Pulmonary artery endothelial cell (primary cell): ENCODE data around the gene FTSJ3. TPM values are rescaled to one million over a fixed set of nuclear protein-coding genes. Genes with fewer than 3 reads are reported as not detected.

Source experiments
- DNase-seq: peaks from one replicate; pipeline ENCODE4 v3.0.0-alpha.2; 2011; ENCODE audit warnings: low read depth, low spot score
- total RNA-seq: library from RNA; depleted of rRNA; stranded (reverse); fragments of >200 nt; gene quantifications from 2 replicates; pipeline ENCODE4 v1.2.3, GENCODE V29; 2014

FTSJ3 gene
- total RNA-seq, 1 donor from 2014 or later, result 64.3 TPM

- no peak for DNase-seq
These were observed 40.3 kb downstream of the FTSJ3 start for GRCh38 chr17:63786971-63787711.

- DNase-seq, result no peak
These were observed 41.3 kb downstream of the FTSJ3 start for GRCh38 chr17:63786117-63786516.

GRCh38 chr17:63785556-63785955 lies 41.9 kb downstream of the FTSJ3 start:
- DNase-seq, result no peak

GRCh38 chr17:63783522-63783921 lies 43.9 kb downstream of the FTSJ3 start:
- no peak for DNase-seq

GRCh38 chr17:63780928-63781327 lies 46.5 kb downstream of the FTSJ3 start:
- no peak for DNase-seq

GRCh38 chr17:63780507-63780906 lies 47.0 kb downstream of the FTSJ3 start:
- no peak for DNase-seq

GRCh38 chr17:63775420-63775819 lies 52.0 kb downstream of the FTSJ3 start:
- no peak for DNase-seq

GRCh38 chr17:63774969-63775265 lies 52.5 kb downstream of the FTSJ3 start:
- DNase-seq, result no peak

GRCh38 chr17:63774141-63774968 lies 53.1 kb downstream of the FTSJ3 start, which contains the start of gene DDX42:
Gene DDX42 (plus strand): TSS chr17:63774170. CDS start chr17:63787050, 12,880 bp downstream.
- DNase-seq, result no peak

- peak; percentile 96 for DNase-seq
These were observed 54.0 kb downstream of the FTSJ3 start, which contains the start of gene CCDC47 for GRCh38 chr17:63773272-63774140. Gene CCDC47 (minus strand): TSS chr17:63773597. CDS start chr17:63766175, 7,422 bp downstream.

GRCh38 chr17:63772801-63773271 lies 54.6 kb downstream of the FTSJ3 start:
- no peak for DNase-seq

Other genes with a start within 250 kb of the FTSJ3 start
- 24.3 and 27.2 TPM in 2 replicates for gene TACO1, start 226.8 kb downstream of the FTSJ3 start, total RNA-seq
- gene MAP3K3, start 205.2 kb downstream of the FTSJ3 start, total RNA-seq, result 104 and 125 TPM in 2 replicates
- 14.5 and 24.9 TPM in 2 replicates for gene LIMD2, start 127.5 kb downstream of the FTSJ3 start, total RNA-seq
- gene STRADA, start 85.9 kb downstream of the FTSJ3 start, total RNA-seq, result 19.7 and 22.1 TPM in 2 replicates
- gene CCDC47, start 54.1 kb downstream of the FTSJ3 start, total RNA-seq, result 92.4 and 113 TPM in 2 replicates
- gene DDX42, start 53.5 kb downstream of the FTSJ3 start, total RNA-seq, result 67.0 and 83.1 TPM in 2 replicates
- gene PSMC5, start 232 bp downstream of the FTSJ3 start, total RNA-seq, result 134 and 137 TPM in 2 replicates
- gene SMARCD2, start 15.0 kb upstream of the FTSJ3 start, total RNA-seq, result 71.5 and 107 TPM in 2 replicates
- gene CSH2, start 46.0 kb upstream of the FTSJ3 start, total RNA-seq, result not detected in 2 replicates
- not detected in 2 replicates for gene GH2, start 54.3 kb upstream of the FTSJ3 start, total RNA-seq
- not detected in 2 replicates for gene CSH1, start 68.9 kb upstream of the FTSJ3 start, total RNA-seq
- not detected in 2 replicates for gene CSHL1, start 83.6 kb upstream of the FTSJ3 start, total RNA-seq
- gene GH1, start 91.2 kb upstream of the FTSJ3 start, total RNA-seq, result not detected in 2 replicates
- 1.5 and 1.7 TPM in 2 replicates for gene CD79B, start 104.7 kb upstream of the FTSJ3 start, total RNA-seq
- gene SCN4A, start 145.3 kb upstream of the FTSJ3 start, total RNA-seq, result 0.07 TPM in 1 of 2 replicates, not detected in the other
- 0.20 and 0.28 TPM in 2 replicates for gene PRR29, start 170.7 kb upstream of the FTSJ3 start, total RNA-seq
- gene ICAM2, start 193.0 kb upstream of the FTSJ3 start, total RNA-seq, result 668 and 680 TPM in 2 replicates